DOHH2 (cell line): ENCODE measurements around the gene ADAMTS16.

Experiments used
- CTCF ChIP-seq: fragments of 200-600 bp; sonication (generic); IDR thresholded peaks from one replicate; pipeline ENCODE4 v1.5.1; 2014; ENCODE audit warnings: antibody characterized with exemption, mild to moderate bottlenecking, low read depth, low read length; ENCODE audit not compliant: poor library complexity, severe bottlenecking
- EZH2phosphoT487 ChIP-seq: fragments of 200-600 bp; sonication (generic); IDR thresholded peaks from 2 replicates; pipeline ENCODE4 v1.6.1; 2017; ENCODE audit warnings: borderline replicate concordance, mild to moderate bottlenecking, antibody characterized with exemption, low read length, moderate library complexity, mixed read lengths

DNA sequence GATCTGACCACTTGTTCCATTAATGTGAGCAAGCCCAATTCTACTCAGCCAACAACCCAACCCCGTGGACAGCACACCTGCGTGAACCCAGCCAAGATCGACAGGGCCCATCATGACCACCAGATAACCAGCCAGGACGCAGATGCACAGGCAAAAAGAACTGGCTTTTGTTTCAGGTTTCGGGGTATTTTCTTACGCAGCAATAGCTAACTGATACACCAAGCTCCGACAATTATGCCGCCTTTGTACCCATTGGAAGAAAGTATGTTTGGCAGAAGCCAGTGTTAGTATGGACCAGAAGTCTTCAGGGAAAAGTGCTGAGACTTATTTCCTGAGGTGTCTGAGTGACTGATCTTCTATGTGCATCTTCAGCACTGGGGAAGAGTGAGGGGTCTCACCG is 6.0 kb upstream of the ADAMTS16 start:
- no peak for TF ChIP-seq CTCF
- no peak for TF ChIP-seq EZH2phosphoT487
